ENCODE results near the gene ZNF662.

Gene ZNF662

GRCh38 chr3:42891042-42891441, 14.9 kb upstream of the ZNF662 start:
- no peak for DNase-seq

- DNase-seq: no peak
Observed at GRCh38 chr3:42892169-42892568, 13.8 kb upstream of the ZNF662 start.

- no peak for DNase-seq
Observed at GRCh38 chr3:42892807-42893206, 13.1 kb upstream of the ZNF662 start.

GRCh38 chr3:42894698-42895579, 11.0 kb upstream of the ZNF662 start:
- no peak for DNase-seq

- no peak for DNase-seq
Observed at GRCh38 chr3:42895580-42895868, 10.4 kb upstream of the ZNF662 start.

- no peak for DNase-seq
Observed at GRCh38 chr3:42898896-42899675, 6.9 kb upstream of the ZNF662 start.

GRCh38 chr3:42900226-42901072, 5.5 kb upstream of the ZNF662 start:
- no peak for DNase-seq

- DNase-seq: no peak
Observed at GRCh38 chr3:42901073-42901415, 4.9 kb upstream of the ZNF662 start.

- DNase-seq: no peak
Observed at GRCh38 chr3:42902257-42902656, 3.7 kb upstream of the ZNF662 start.

- DNase-seq: no peak
Observed at GRCh38 chr3:42904076-42904475, 1.9 kb upstream of the ZNF662 start.

GRCh38 chr3:42905740-42906069, 237 bp upstream of the ZNF662 start:
- DNase-seq: no peak

GRCh38 chr3:42906848-42907183, 874 bp downstream of the ZNF662 start:
- DNase-seq: no peak

- DNase-seq: no peak
Observed at GRCh38 chr3:42908675-42909074, 2.7 kb downstream of the ZNF662 start.

- no peak for DNase-seq
Observed at GRCh38 chr3:42911551-42911950, 5.6 kb downstream of the ZNF662 start.

- DNase-seq: no peak
Observed at GRCh38 chr3:42914771-42915515, 9.0 kb downstream of the ZNF662 start.

- DNase-seq: no peak
Observed at GRCh38 chr3:42923606-42924005, 17.7 kb downstream of the ZNF662 start.

GRCh38 chr3:42926310-42926709, 20.4 kb downstream of the ZNF662 start:
- DNase-seq: no peak

- no peak for DNase-seq
Observed at GRCh38 chr3:42934111-42934510, 28.2 kb downstream of the ZNF662 start.

- no peak for DNase-seq
Observed at GRCh38 chr3:42934910-42935309, 29.0 kb downstream of the ZNF662 start.

GRCh38 chr3:42935472-42935871, 29.5 kb downstream of the ZNF662 start:
- DNase-seq: no peak

- peak; percentile 68 for DNase-seq
Observed at GRCh38 chr3:42936157-42936981, 30.4 kb downstream of the ZNF662 start.

- DNase-seq: no peak
Observed at GRCh38 chr3:42937334-42937733, 31.4 kb downstream of the ZNF662 start.
